Calu3 (cell line): Measurements from ENCODE around the gene CA6. TPM values are rescaled to one million over a fixed set of nuclear protein-coding genes. Genes with fewer than 3 reads are reported as not detected.

Experiments
- BruUV-seq: library from RNA; stranded (reverse); fragments of 400-500 nt; replicated peaks from 2 replicates; lab custom pipeline; 2021; lab: Mats Ljungman, UMichigan
- CTCF ChIA-PET: fragments of 300-600 bp; sonication (Branson Sonifier 250); formaldehyde crosslinking; loops from one replicate; lab custom pipeline; 2022; ENCODE audit warnings: antibody characterized with exemption; lab: Charles Lee
- DNase-seq: peaks from one replicate; pipeline ENCODE4 v3.0.0; 2022
- H3K27ac Mint-ChIP-seq: one replicate; pipeline ENCODE4 v1.8.0; 2022; ENCODE audit warnings: mixed read lengths; ENCODE audit not compliant: unreplicated experiment
- H3K27me3 Mint-ChIP-seq: one replicate; pipeline ENCODE4 v1.8.0; 2022; ENCODE audit warnings: mixed read lengths; ENCODE audit not compliant: unreplicated experiment
- H3K36me3 Mint-ChIP-seq: one replicate; pipeline ENCODE4 v1.8.0; 2022; ENCODE audit warnings: mild to moderate bottlenecking, moderate library complexity, mixed read lengths; ENCODE audit not compliant: insufficient read depth, unreplicated experiment
- H3K4me1 Mint-ChIP-seq: one replicate; pipeline ENCODE4 v1.8.0; 2022; ENCODE audit warnings: mild to moderate bottlenecking, low read depth, mixed read lengths; ENCODE audit not compliant: unreplicated experiment
- H3K4me3 Mint-ChIP-seq: one replicate; pipeline ENCODE4 v1.8.0; 2022; ENCODE audit warnings: mild to moderate bottlenecking, low read depth, moderate library complexity, mixed read lengths; ENCODE audit not compliant: unreplicated experiment
- H3K9me3 Mint-ChIP-seq: one replicate; pipeline ENCODE4 v1.8.0; 2022; ENCODE audit warnings: low read depth, mixed read lengths; ENCODE audit not compliant: unreplicated experiment
- CTCF ChIP-seq: fragments of 200-600 bp; IDR thresholded peaks from one replicate; pipeline ENCODE4 v1.8.0; 2022; ENCODE audit warnings: antibody characterized with exemption; ENCODE audit not compliant: unreplicated experiment
- intact Hi-C: fragments of 100-400 bp; cut with micrococcal nuclease; formaldehyde crosslinking; loops from one replicate; pipeline ENCODE4 v1.10.0; 2022; ENCODE audit not compliant: unreplicated experiment
- total RNA-seq: library from RNA; stranded (reverse); gene quantifications from 2 replicates; pipeline ENCODE4 v1.2.3, GENCODE V29; 2022

The CA6 gene
- total RNA-seq, 1 experiment from 2014 or later, result not detected

- Mint-ChIP-seq H3K36me3 (no peaks in the 10 kb centered on the region), H3K9me3 (no peaks in the 10 kb centered on the region), H3K4me1 (no peaks in the 10 kb centered on the region), H3K27ac (no peak overlapping the region), H3K27me3 (no peaks in the 10 kb centered on the region), H3K4me3 (no peak overlapping the region)
- intact Hi-C loops, result no loop called here
- DNase-seq, result no peak
- BruUV-seq, result no TSS peak
- no peak for TF ChIP-seq CTCF
- CTCF ChIA-PET, result no interaction called here
Measured at GRCh38 chr1:8980656-8981055, 35.0 kb downstream of the CA6 start.

GRCh38 chr1:8981169-8981568 is 35.5 kb downstream of the CA6 start:
- DNase-seq, result no peak
- Mint-ChIP-seq H3K27me3 (no peaks in the 10 kb centered on the region), H3K27ac (no peak overlapping the region), H3K4me3 (no peak overlapping the region), H3K4me1 (no peaks in the 10 kb centered on the region), H3K9me3 (no peaks in the 10 kb centered on the region), H3K36me3 (no peaks in the 10 kb centered on the region)
- TF ChIP-seq CTCF, result no peak
- intact Hi-C loops, result no loop called here
- BruUV-seq, result no TSS peak
- CTCF ChIA-PET, result interaction anchor here (0.9 kb wide), 1 partner anchor 42 kb away, joined by 4 read pairs; no protein-coding TSS in a partner anchor

- Mint-ChIP-seq H3K27me3 (no peaks in the 10 kb centered on the region), H3K36me3 (no peaks in the 10 kb centered on the region), H3K4me3 (no peak overlapping the region), H3K27ac (no peak overlapping the region), H3K9me3 (no peaks in the 10 kb centered on the region), H3K4me1 (no peaks in the 10 kb centered on the region)
- BruUV-seq, result no TSS peak
- no peak for TF ChIP-seq CTCF
- no peak for DNase-seq
- intact Hi-C loops, result no loop called here
- CTCF ChIA-PET, result no interaction called here
Measured at GRCh38 chr1:8984203-8984602, 38.5 kb downstream of the CA6 start.

GRCh38 chr1:8984990-8985389 is 39.3 kb downstream of the CA6 start:
- TF ChIP-seq CTCF, result no peak
- intact Hi-C loops, result no loop called here
- no peak overlapping the region for H3K27ac Mint-ChIP-seq

More at GRCh38 chr1:8984990-8985389, 39.3 kb downstream of the CA6 start:
- DNase-seq, result no peak
- Mint-ChIP-seq H3K27me3 (no peaks in the 10 kb centered on the region), H3K4me3 (no peak overlapping the region), H3K9me3 (no peaks in the 10 kb centered on the region), H3K36me3 (peaks cover 2% of the 10 kb centered on the region), H3K4me1 (no peaks in the 10 kb centered on the region)
- CTCF ChIA-PET, result no interaction called here
- no TSS peak for BruUV-seq
